CD4-positive, alpha-beta T cell treated with Interleukin-15 for 4 hours (primary cell): ENCODE results near the gene FAT1.
"Not testable (repeated sequence)": the region's sequence is repeated elsewhere in the genome, so short reads cannot be mapped to it uniquely, and the experiment has no call there.

Source experiments
- DNase-seq: peaks from one replicate; pipeline ENCODE4 v3.0.0-alpha.2; 2020; ENCODE audit warnings: low spot score

The FAT1 gene

GRCh38 chr4:186699881-186700397, 23.7 kb downstream of the FAT1 start:
- no peak for DNase-seq

- DNase-seq, result no peak
These were observed 24.4 kb downstream of the FAT1 start for GRCh38 chr4:186699298-186699697.

DNA sequence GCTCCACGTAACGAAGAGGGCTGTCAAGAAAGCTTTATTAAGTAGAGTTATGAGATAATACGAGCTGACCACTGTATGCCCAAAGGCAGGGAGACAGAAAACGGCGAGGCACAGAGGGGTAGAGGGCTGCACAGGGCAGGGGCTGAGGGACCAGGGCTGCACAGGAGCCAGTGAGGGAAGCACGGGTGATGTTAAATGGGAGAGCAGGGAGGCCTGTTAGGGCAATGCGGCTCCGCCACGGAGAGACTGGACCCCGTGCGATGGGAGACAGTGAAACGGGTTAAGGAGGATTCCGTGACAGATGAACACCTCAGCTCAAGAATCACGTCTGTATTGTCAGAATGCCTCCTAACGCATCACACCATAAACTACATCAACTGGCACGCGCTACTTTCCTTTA, 25.1 kb downstream of the FAT1 start:
- no peak for DNase-seq

DNA sequence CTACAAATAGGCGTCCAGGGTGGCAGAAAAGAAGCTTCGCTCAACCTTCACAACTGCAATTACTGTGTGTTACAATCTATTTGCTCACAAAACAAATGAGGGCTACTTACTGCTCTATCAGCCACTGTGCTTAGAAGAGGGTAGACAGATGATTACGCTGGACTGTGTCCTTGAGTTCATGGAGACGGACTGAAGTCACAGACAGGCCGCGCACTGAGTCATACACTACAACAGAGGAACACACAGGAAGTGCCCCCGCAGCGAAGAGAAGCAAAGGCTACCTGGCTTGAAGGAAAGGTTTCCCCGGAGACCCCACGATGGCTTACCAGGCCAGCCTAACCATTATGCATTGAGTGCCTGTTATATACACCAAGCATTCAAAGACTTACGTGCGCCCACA, 25.6 kb downstream of the FAT1 start:
- DNase-seq, result no peak

GRCh38 chr4:186695392-186695791, 28.3 kb downstream of the FAT1 start:
- DNase-seq, result no peak

- DNase-seq, result no peak
These were observed 29.8 kb downstream of the FAT1 start for GRCh38 chr4:186693894-186694293.

DNA sequence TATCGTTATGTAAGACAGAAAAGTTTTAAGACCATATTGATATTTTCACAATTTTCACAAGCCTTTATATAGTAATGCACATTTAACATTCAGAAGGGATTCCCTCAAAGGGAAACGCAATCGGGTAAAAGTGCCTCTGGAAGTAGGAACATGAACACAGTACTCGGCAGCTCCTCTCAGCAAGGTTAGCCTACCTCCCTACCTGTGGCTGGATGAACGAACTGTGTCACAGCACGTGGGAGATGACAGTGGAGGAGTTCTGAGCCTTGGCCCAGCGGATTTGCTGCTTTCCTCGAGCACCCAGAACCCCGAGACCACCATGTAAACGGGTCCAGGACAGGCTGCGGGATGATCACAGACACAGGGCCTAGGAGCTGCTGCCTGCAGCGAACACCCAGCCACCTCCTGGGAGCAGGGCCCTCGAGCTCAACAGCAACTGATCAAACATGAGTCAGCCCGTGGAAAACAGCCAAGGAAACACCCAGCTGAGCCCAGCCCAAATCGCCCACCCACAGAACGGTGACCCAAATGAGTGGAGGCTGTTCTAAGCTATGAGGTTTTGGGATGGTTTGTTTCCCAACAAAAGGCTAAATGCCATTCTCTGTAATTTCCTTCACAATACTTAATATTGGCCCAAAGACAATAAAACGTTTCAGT, 30.4 kb downstream of the FAT1 start:
- DNase-seq, result no peak

DNA sequence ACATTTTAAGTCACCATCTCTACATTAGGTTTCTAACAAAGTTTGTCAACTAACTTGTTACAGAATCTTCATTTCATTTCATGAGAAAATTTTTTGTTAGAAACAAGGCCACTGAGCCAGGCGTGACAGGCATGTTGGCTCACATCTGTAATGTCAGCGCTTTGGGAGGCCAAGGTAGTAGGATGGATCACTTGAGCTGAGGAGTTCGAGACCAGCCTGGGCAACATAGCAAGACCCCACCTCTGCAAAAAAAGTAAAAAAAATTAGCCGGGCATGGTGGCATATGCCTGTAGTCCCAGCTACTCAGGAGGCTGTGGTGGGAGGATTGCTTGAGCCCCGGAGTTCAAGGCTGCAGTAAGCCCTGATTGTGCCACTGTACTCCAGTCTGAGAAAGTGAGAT, 32.3 kb downstream of the FAT1 start:
- DNase-seq, result no peak

- DNase-seq, result no peak
These were observed 34.2 kb downstream of the FAT1 start for GRCh38 chr4:186689476-186689875.

DNA sequence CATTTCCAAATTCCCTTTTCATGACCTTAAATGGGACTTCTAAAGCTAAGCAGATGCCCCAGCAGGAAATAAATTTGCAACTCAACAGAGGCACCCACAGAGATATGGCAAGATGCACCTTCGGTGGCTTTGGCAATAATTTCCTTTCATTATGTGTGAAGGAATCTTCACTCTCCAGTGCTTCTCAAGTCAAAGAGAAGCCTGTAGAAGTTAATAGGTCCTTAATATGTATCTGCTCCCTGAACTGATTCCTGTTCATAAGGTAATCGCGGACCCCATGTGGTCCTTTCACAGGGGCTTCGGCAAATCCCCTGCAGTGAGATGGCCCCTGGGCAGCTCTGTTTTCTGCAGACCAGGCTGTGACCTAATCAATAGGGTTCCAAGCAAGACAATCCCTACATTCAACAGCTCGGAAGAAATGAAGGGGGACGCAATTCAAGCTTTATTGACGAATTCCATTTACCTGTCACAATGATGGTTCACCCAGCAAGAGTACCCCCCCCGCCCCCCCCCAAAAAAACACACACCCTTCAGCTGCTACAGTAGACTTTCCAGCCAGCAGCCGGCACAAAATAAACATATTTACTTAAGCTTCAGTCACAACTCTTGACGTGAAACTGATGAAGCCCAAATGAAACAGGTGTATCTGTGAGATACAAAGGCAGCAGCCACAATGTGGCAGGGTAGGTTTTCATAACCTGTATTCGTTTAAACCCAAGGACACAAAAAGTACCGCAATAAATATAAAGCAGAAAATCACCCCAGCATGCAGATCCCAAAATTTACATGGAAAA, 35.3 kb downstream of the FAT1 start:
- no peak for DNase-seq

DNA sequence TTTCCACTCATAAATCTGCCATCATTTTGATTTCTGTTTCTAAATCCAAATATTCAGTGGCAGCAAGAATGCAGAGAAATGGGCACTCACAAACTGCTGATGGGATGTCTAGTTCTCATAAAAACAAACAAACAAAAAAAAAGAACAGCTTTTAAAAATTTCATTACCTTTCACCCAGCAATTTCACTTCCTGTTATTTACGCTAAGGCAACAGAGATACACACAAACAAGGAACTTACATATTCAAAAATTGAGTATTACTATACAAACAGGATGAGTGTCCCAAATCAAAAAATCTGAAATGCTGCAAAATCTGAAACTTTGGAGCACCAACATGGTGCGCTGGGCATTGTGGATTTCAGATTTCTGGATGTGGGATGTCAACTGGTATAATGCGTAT, 36.4 kb downstream of the FAT1 start:
- DNase-seq, result no peak

GRCh38 chr4:186685767-186686183, 37.9 kb downstream of the FAT1 start:
- no peak for DNase-seq

GRCh38 chr4:186684889-186685309, 38.8 kb downstream of the FAT1 start:
- DNase-seq, result no peak

- DNase-seq, result no peak
These were observed 39.4 kb downstream of the FAT1 start for GRCh38 chr4:186684220-186684619.

DNA sequence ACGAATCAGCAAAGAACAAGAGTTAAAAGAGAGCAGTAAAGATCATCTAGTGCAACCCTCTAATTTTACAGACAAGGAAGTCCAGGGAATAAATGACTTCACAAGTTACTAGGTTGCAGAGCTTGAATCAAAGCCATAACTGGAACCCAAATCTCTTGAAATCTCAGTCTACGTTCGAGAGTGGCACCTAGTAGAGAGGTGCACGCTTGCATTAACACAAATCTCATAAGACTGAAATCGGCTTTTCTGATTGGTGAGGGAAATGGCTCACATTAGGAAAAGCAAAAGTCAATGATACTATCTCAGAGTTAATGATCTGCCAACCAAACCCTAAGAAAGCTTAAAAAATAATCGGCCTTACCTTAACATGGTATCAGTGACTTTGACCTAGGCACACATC, 43.0 kb downstream of the FAT1 start:
- no peak for DNase-seq

GRCh38 chr4:186676531-186677161, 47.0 kb downstream of the FAT1 start:
- DNase-seq, result no peak

DNA sequence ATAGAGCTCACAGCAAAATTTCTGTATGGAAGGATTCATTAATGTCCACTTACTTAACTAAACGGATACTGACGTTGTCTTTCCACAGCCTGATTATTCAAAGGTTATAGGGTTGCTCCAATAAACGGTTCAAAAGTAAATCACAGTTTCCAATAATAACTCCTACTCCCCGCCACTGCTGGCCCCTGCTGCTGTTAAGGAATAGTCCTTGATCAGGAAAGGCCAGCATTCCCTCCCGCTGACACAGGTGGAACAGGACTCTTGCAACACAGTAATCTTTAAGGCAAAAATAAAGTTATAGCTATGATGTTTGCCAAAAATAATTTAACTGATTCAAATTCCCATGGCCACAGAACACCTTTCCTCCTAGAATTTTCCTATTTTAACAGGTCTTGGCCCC, 53.9 kb downstream of the FAT1 start:
- DNase-seq, result no peak

DNA sequence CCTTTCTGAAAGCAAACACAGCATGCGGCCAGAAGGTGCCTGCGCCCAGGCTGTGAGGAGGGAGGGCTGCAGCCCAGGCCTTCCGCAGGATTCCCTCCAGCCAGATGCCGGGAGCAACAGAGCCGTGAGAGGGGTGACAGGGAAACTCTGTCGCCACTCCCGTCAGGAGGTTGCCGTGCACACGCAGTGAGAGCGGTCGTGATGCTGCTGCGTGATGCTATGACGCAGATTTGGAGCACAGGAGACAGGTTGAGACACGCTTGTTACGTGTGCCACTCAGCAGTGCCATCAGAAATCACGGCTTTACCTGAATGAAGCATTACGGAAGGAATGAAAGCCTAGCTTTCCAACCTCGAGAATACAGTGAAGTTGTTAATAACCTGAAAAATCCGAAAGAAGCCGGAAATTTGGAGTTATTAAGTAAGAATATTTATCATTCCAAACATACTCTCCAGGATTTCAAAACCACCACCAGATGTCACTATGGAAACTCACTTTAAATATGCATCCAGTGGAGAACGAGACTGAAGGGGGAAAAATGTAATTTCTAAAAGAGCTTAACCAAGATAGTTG, 54.4 kb downstream of the FAT1 start:
- DNase-seq, result no peak

- DNase-seq, result no peak
These were observed 56.9 kb downstream of the FAT1 start for GRCh38 chr4:186666750-186667149.

DNA sequence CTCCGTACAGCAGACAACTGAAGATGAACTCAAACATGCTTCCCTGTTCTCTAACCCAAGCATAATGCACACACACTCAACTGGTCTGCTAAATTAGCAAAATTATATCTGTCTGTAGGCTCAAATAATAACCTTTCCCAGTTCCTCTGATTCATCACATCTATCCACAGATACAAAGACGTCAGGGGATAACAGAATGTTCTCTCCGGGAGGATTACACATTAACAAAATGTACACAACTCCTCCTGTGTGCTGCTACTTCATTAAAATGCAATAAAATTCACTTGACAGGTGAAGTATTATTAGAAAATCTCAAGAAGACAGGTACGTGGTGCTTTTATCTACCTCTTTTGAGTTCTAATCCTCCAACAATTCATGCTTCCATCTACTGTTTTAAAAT, 57.4 kb downstream of the FAT1 start:
- no peak for DNase-seq

GRCh38 chr4:186660403-186660802, 63.3 kb downstream of the FAT1 start:
- no peak for DNase-seq

DNA sequence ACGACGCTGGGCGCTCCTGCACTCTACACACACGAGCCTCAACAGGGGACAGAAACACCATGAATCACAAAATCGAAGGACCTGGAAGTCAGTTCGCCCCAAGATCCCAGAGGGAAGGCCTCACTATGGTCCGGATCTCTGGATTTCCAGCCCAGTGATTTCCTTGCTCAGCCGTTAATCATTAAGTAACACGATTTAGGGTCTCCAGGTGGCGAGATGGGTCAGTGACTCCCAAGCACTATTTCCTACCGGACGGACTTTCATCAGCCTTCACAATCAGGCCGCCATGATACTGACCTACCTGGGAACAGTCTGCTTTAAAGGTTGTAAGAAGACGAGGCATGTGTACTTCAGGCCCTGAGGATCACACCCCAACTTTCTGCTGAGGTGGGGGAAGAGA, 63.7 kb downstream of the FAT1 start:
- no peak for DNase-seq

DNA sequence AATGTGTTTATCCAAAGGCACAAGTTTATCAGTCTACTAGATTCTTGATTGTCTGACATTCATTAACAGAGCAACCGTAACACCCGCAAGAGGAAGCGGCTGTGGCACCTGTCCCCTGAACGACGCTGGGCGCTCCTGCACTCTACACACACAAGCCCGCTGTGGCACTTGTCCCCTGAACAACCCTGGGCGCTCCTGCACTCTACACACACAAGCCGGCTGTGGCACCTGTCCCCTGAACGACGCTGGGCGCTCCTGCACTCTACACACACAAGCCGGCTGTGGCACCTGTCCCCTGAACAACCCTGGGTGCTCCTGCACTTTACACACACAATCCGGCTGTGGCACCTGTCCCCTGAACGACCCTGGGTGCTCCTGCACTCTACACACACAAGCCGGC, 64.2 kb downstream of the FAT1 start:
- DNase-seq, result not testable (repeated sequence)
